ENCODE data around the gene HIP1. TPM values are rescaled to one million over a fixed set of nuclear protein-coding genes. Genes with fewer than 3 reads are reported as not detected.

The HIP1 gene
- total and polyA plus RNA-seq, 9 of the 15 experiments (the other 6 are each of a cell fraction or from before 2014, with no cell fraction given) = 2.4 to 13.7 (median 9.5) TPM

DNA sequence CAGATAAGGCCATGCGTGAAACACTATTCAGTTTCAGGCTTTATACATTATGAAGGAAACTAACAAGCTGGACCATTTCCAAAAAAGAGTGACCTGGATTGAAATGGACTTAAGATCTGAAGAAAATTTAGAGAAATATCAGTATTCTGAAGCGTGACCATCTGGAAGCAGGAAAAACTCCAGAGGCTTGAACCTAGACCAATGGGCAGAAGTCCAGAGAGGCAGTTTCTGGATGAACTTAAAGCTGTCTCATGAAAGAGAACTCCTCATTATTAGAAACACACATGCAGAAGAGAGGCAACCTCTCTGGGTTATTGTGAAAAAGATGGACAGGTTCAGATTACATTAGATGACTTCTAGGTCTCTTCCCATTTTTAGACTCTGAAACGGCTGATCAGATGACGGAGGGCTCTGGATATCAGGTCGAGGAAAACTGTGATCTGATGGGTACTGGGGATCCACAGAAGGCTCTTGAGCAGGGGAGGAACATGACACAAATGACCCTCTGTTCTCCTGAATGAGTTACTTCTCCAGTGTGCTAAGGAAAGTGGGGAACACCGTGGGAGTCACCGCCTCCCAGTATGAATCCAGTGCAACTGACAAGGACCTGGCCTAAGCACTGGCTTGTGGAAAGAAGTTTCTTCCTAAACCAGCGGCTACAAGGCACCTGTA is 130.2 kb downstream of the HIP1 start:
- intact Hi-C loops (cut with micrococcal nuclease) (no loop called here), in situ Hi-C loops (cut with MboI) (no loop called here)
- Histone ChIP-seq H2AFZ (ENCODE audit: low read depth, low read length) (no peak overlapping the region), H3K27ac (ENCODE audit: extremely low read depth, low read depth, low read length) (no peak overlapping the region), H3K36me3 (ENCODE audit: control insufficient read depth, insufficient read depth, low read length) (no peaks in the 10 kb centered on the region), H4K20me1 (replicated peaks; ENCODE audit: control insufficient read depth, insufficient read depth, low read length) (no peaks in the 10 kb centered on the region), H3K9me1 (ENCODE audit: control insufficient read depth, insufficient read depth, low read length) (no peaks in the 10 kb centered on the region), H3K9ac (ENCODE audit: insufficient read depth in 1 of 2, low read depth in 2 of 2, low read length in 2 of 2) (peak overlapping the region in 1 of 2 experiments; percentile 7; a peak in 1 of 4 replicates), H3K4me3 (no peak overlapping the region), H3K4me2 (ENCODE audit: insufficient read depth, low read length) (no peak overlapping the region), H3K4me1 (replicated peaks in 1 of 2; ENCODE audit: control insufficient read depth in 2 of 2, insufficient read depth in 2 of 2, low read length in 2 of 2) (peaks cover 10 to 11% of the 10 kb centered on the region in 2 experiments; a peak in 4 of 5 replicates), H3K27me3 (ENCODE audit: control insufficient read depth in 2 of 2, insufficient read depth in 2 of 2, low read length in 2 of 2) (no peaks in the 10 kb centered on the region), H3K9me3 (replicated peaks; ENCODE audit: control insufficient read depth, insufficient read depth, low read depth, low read length) (no peaks in the 10 kb centered on the region), H3K79me2 (ENCODE audit: control insufficient read depth, insufficient read depth, low read length) (no peaks in the 10 kb centered on the region)
- ChIA-PET CTCF (ENCODE audit: low intra/inter-chr PET ratio) (no interaction called here), POLR2A (interaction anchor here (0.9 kb wide), 2 partner anchors 9 to 11 kb away, joined by 3 to 5 read pairs; no protein-coding TSS in a partner anchor)
- TF ChIP-seq BCOR (IDR thresholded peaks at IDR 0.05) = peak; percentile 82
- TF ChIP-seq NFIC (IDR thresholded peaks at IDR 0.05) = peak; percentile 40; the same call in 1 of the 2 replicates
- no peak for TF ChIP-seq ZNF282 (CRISPR knock-in tag; IDR thresholded peaks at IDR 0.05)
- peak; percentile 39 to 51; a peak in 3 of 4 replicates for TF ChIP-seq KDM1A (IDR thresholded peaks at IDR 0.05)
- TF ChIP-seq RCOR1 (IDR thresholded peaks at IDR 0.05; ENCODE audit: borderline replicate concordance in 1 of 2, low read depth in 2 of 2, low read length in 2 of 2) = 0 out of 4 replicates have a peak, but pooled peaks of 1 of the 2 experiments have one; percentile 20
- TF ChIP-seq AFF4 (CRISPR knock-in tag; IDR thresholded peaks at IDR 0.05) = 0 out of 2 replicates have a peak, but pooled peaks have one; percentile 31
- peak; percentile 85 for TF ChIP-seq RBM25 (IDR thresholded peaks at IDR 0.05; ENCODE audit: low read depth, low read length, severe bottlenecking)
- no peak for TF ChIP-seq ZBTB49 (CRISPR knock-in tag; IDR thresholded peaks at IDR 0.05; ENCODE audit: borderline replicate concordance)
- TF ChIP-seq ZFP36 (IDR thresholded peaks at IDR 0.05; ENCODE audit: low read depth, low read length, partially characterized antibody) = peak; percentile 87
- no peak for TF ChIP-seq CHD1 (IDR thresholded peaks at IDR 0.05; ENCODE audit: low read length)
- WGBS (ENCODE audit: insufficient coverage, low coverage, missing lambda C conversion rate) = 51% methylated on average over 8 of the region's 8 CpGs
- no peak for DNase-seq (ENCODE audit: extremely low read depth in 1 of 4, low spot score in 3 of 4)
- BruUV-seq (replicated peaks) = no TSS peak
- no peak for ATAC-seq
- no peak for FAIRE-seq
